ENCODE measurements around the gene ABHD17C. TPM values are rescaled to one million over a fixed set of nuclear protein-coding genes. Genes with fewer than 3 reads are reported as not detected.

Gene ABHD17C
- total and polyA plus RNA-seq, 8 donors = 2.0 to 7.9 (median 4.3) TPM

DNA sequence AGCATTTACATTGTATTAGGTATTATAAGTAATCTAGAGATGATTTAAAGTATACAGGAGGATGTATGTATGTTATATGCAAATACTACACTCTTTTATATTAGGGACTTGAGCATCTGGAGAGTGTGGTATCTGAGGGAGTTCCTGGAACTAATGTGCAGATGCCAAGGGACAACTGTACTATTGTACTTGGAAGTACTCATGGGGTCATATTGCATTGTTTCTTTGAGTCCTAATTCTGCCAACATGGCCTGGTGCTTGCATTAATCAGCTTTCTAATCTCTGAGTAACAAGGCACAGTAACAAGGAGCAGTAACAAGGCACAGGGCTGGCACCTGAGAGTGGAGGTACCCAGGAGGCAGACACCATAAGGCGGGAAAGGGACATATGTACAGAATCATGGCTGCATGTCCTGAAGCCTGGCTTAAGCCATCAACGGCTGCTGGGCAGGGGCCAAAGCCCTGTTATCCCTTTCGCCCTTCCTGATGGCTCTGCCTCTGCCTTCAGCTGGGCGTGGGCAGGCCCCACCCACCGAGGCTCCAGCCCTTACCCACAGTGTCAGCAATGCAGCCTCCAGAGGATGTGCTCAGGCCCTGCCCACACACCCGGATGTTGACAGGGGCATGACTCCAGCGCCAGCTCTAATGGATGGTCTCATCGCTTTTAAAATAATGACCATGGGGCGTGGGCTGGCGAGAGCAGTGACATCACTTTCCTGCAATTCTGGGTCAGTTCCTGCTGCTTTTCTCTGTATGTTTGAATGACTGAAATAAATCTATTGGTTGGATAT is 107.0 kb downstream of the ABHD17C start:
- ATAC-seq (no peak), DNase-seq (no peak), FAIRE-seq (no peak)
- H3K9me3 ChIP-seq = no peaks in the 10 kb centered on the region
- H3K4me3 ChIP-seq = no peak overlapping the region
- peaks cover 0 to 8% (median 3%) of the 10 kb centered on the region in 4 donors for H3K27me3 ChIP-seq
- WGBS, 2 donors = 76 to 85% methylated on average over 10 of the region's 10 CpGs
- no peak for TF ChIP-seq CTCF (IDR thresholded peaks at IDR 0.05)
- peaks cover 0 to 6% (median 5%) of the 10 kb centered on the region in 3 donors for H3K4me1 ChIP-seq
- H3K36me3 ChIP-seq = no peaks in the 10 kb centered on the region
- intact Hi-C loops (cut with DNase I) = no loop called here
- H3K27ac ChIP-seq = no peak overlapping the region

DNA sequence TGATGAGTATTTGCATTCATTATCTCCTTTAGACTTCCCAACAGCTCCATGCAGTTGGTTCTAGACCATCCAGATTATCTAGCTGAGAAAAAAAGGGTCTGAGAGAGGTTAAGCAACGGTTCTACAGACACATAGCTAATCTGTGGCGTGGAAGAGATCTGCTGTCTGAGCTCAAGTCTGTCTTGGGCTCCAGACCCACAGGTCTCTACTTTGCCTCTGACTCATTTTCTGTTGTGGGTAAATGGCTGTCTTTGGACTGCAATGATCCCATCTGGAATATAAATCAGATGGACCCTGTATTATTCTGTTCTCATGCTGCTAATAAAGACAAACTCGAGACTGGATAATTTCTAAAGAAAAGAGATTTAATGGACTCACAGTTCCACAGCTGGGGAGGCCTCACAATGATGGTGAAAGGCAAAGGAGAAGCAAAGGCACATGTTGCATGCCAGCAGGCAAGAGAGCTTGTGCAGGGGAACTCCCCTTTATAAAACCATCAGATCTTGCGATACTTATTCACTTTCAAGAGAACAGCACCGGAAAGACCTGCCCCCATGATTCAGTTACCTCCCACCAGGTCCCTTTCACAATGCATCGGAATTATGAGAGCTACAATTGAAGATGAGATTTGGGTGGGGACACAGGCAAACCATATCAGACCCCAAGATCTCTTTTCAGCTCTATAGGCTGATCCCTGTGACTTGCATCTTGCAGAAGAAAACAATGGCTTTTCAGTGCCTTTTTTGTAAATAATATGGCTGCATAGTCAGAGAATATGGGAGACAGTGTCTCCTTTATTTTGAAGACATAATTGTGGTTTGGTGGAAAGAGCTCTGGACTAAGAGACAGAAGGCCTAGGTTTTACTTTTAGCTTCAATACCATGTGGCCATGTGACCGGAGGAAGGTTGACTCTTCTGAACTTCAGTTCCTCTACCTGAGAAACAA is 108.7 kb downstream of the ABHD17C start:
- no peak for TF ChIP-seq CTCF (IDR thresholded peaks at IDR 0.05)
- Histone ChIP-seq H3K4me3 (no peak overlapping the region), H3K36me3 (no peaks in the 10 kb centered on the region), H3K27me3 (no peaks in the 10 kb centered on the region), H3K4me1 (peaks cover 0 to 6% (median 5%) of the 10 kb centered on the region in 3 donors), H3K9me3 (no peaks in the 10 kb centered on the region), H3K27ac (no peak overlapping the region)
- DNase-seq = no peak
- ATAC-seq = no peak
- FAIRE-seq = no peak
- 95 to 97% methylated on average over 7 of the region's 7 CpGs for WGBS, 2 donors
- intact Hi-C loops (cut with DNase I) = no loop called here

GRCh38 chr15:80804970-80805495 is 109.9 kb downstream of the ABHD17C start:
- Histone ChIP-seq H3K27ac (no peak overlapping the region), H3K36me3 (no peaks in the 10 kb centered on the region), H3K27me3 (no peaks in the 10 kb centered on the region), H3K9me3 (no peaks in the 10 kb centered on the region), H3K4me1 (peaks cover 0 to 6% (median 5%) of the 10 kb centered on the region in 3 donors), H3K4me3 (no peak overlapping the region)
- FAIRE-seq = no peak
- 43 to 44% methylated on average over 10 of the region's 10 CpGs for WGBS, 2 donors
- DNase-seq = no peak
- TF ChIP-seq CTCF (IDR thresholded peaks at IDR 0.05) = no peak
- ATAC-seq = peak in 3 of 4 donors; percentile 23 to 60 (median 44)
- intact Hi-C loops (cut with DNase I) = no loop called here

Other genes starting within 250 kb of the ABHD17C start
- under 1 TPM in 5 of 6 donors, not detected in 1; 0.09 to 0.41 (median 0.23) TPM for gene CEMIP, start 84.1 kb downstream of the ABHD17C start, total RNA-seq
- gene CEMIP, start 84.1 kb downstream of the ABHD17C start, polyA plus RNA-seq = under 1 TPM; 0.07 to 0.11 TPM

Measured in pancreas (tissue), 10 donors.